Astrocyte (in vitro differentiated cells and primary cell): Measurements from ENCODE around the gene DDX1.

Experiments
- CTCF ChIP-seq: IDR thresholded peaks from 2 replicates; pipeline ENCODE4 v1.5.1; 2011; ENCODE audit warnings: low read depth, mild to moderate bottlenecking, inconsistent platforms, low read length, moderate library complexity; ENCODE audit not compliant: insufficient read depth
- EZH2 ChIP-seq: IDR thresholded peaks from 2 replicates; pipeline ENCODE4 v1.6.1; 2012; ENCODE audit warnings: mild to moderate bottlenecking, low read length, inconsistent platforms; ENCODE audit not compliant: insufficient read depth

- TF ChIP-seq CTCF (no peak), EZH2 (no peak)
Measured at GRCh38 chr2:15675456-15676195, 84.0 kb downstream of the DDX1 start.
